Stromal cell of bone marrow (primary cell): ENCODE results near the gene CDRT15L2.
A peak's percentile ranks its signal among the peaks of the same experiment; 100 is the strongest.
"Not testable (repeated sequence)": the region's sequence is repeated elsewhere in the genome, so short reads cannot be mapped to it uniquely, and the experiment has no call there.

Experiments
- DNase-seq: peaks from one replicate; pipeline ENCODE4 v3.0.0-alpha.2; 2012; ENCODE audit warnings: low read depth

Gene CDRT15L2

GRCh38 chr17:20575071-20575470 is 4.5 kb upstream of the CDRT15L2 start:
- DNase-seq = peak; percentile 28

GRCh38 chr17:20583891-20584577 is 4.5 kb downstream of the CDRT15L2 start:
- DNase-seq = not testable (repeated sequence)

GRCh38 chr17:20588744-20589453 is 9.4 kb downstream of the CDRT15L2 start:
- not testable (repeated sequence) for DNase-seq

- DNase-seq = not testable (repeated sequence)
Measured at GRCh38 chr17:20589454-20589810, 9.9 kb downstream of the CDRT15L2 start.

GRCh38 chr17:20591040-20591439 is 11.5 kb downstream of the CDRT15L2 start:
- not testable (repeated sequence) for DNase-seq

- not testable (repeated sequence) for DNase-seq
Measured at GRCh38 chr17:20605568-20605967, 26.0 kb downstream of the CDRT15L2 start.

GRCh38 chr17:20609490-20609889 is 30.0 kb downstream of the CDRT15L2 start:
- not testable (repeated sequence) for DNase-seq

- DNase-seq = no peak
Measured at GRCh38 chr17:20611309-20611708, 31.8 kb downstream of the CDRT15L2 start.

- no peak for DNase-seq
Measured at GRCh38 chr17:20612635-20613034, 33.1 kb downstream of the CDRT15L2 start.

GRCh38 chr17:20613248-20613647 is 33.7 kb downstream of the CDRT15L2 start:
- DNase-seq = no peak

- no peak for DNase-seq
Measured at GRCh38 chr17:20613905-20614304, 34.4 kb downstream of the CDRT15L2 start.

- DNase-seq = not testable (repeated sequence)
Measured at GRCh38 chr17:20615461-20615860, 35.9 kb downstream of the CDRT15L2 start.
